HepG2 (cell line): Measurements from ENCODE around the gene KIF1B. TPM values are rescaled to one million over a fixed set of nuclear protein-coding genes. Genes with fewer than 3 reads are reported as not detected.
A peak's percentile ranks its signal among the peaks of the same experiment; 100 is the strongest.

Experiments
- LCORL ChIP-seq, 2 experiments: fragments of 450-650 bp in 1 of 2; sonication (generic) in 1 of 2; formaldehyde crosslinking in 1 of 2; IDR thresholded peaks; 2 replicates each; pipeline versions ENCODE4 v1.5.0 to v1.6.1; 2017 to 2020; ENCODE audit warnings: antibody characterized with exemption in 1 of 2, missing genetic modification reagents in 1 of 2
- RARG ChIP-seq: sonication (generic); formaldehyde crosslinking; IDR thresholded peaks from 2 replicates; pipeline ENCODE4 v1.4.0; 2020; ENCODE audit warnings: low read depth, mild to moderate bottlenecking, missing genetic modification reagents
- TARDBP ChIP-seq: sonication (generic); formaldehyde crosslinking; IDR thresholded peaks from 2 replicates; pipeline ENCODE4 v1.8.0; 2022; ENCODE audit warnings: mild to moderate bottlenecking, missing genetic modification reagents
- ZBTB38 ChIP-seq: sonication (generic); formaldehyde crosslinking; IDR thresholded peaks from 2 replicates; pipeline ENCODE4 v1.5.1; 2020; ENCODE audit warnings: mild to moderate bottlenecking, missing genetic modification reagents
- ZMYM4 ChIP-seq: sonication (generic); formaldehyde crosslinking; IDR thresholded peaks from 2 replicates; pipeline ENCODE4 v1.8.1; 2023; ENCODE audit warnings: mild to moderate bottlenecking, missing genetic modification reagents
- ZNF460 ChIP-seq: sonication (generic); formaldehyde crosslinking; IDR thresholded peaks from 2 replicates; pipeline ENCODE4 v1.5.1; 2020; ENCODE audit warnings: missing genetic modification reagents, mild to moderate bottlenecking, borderline replicate concordance
- ZNF598 ChIP-seq: sonication (generic); formaldehyde crosslinking; IDR thresholded peaks from 2 replicates; pipeline ENCODE4 v1.5.1; 2020; ENCODE audit warnings: mild to moderate bottlenecking, missing genetic modification reagents, borderline replicate concordance
- ZNF746 ChIP-seq: sonication (generic); formaldehyde crosslinking; IDR thresholded peaks from 2 replicates; pipeline ENCODE4 v1.8.0; 2022; ENCODE audit warnings: mild to moderate bottlenecking, missing genetic modification reagents
- polyA plus RNA-seq, 8 experiments: library from polyadenylated mRNA; depleted of rRNA in 3 of 8; stranded (reverse) in 7 of 8; unstranded in 1 of 8; fragments of >200 nt; fragmentation: Illumina TruSeq in 4 of 8; extraction: Trizol in 4 of 8; gene quantifications; 2 replicates each; pipeline versions ENCODE4 v1.2.1 to v1.2.3, GENCODE V29; 2011 to 2016; ENCODE audit warnings: low read depth in 4 of 8, missing spikeins in 1 of 8, mixed read lengths in 1 of 8; ENCODE audit not compliant: insufficient read depth in 1 of 8
- total RNA-seq, 5 experiments: library from RNA; depleted of rRNA; stranded (reverse); fragments of >200 nt; fragmentation: Illumina TruSeq; extraction: Trizol; gene quantifications; 2 replicates each; pipeline ENCODE4 v1.2.3, GENCODE V29; 2016; ENCODE audit warnings: low read depth in 1 of 5
- TF ChIP-seq, protein P1 (sequence below): sonication (generic); formaldehyde crosslinking; IDR thresholded peaks from 2 replicates; pipeline ENCODE4 v1.4.0; 2020; ENCODE audit warnings: mild to moderate bottlenecking, missing genetic modification reagents, borderline replicate concordance
- TF ChIP-seq, protein P2 (sequence below), 2 experiments: fragments of 450-650 bp in 1 of 2; sonication (generic) in 1 of 2; formaldehyde crosslinking in 1 of 2; IDR thresholded peaks; 2 replicates each; pipeline versions ENCODE4 v1.6.1 to v1.8.0; 2016 to 2022; ENCODE audit warnings: antibody characterized with exemption in 1 of 2, mild to moderate bottlenecking in 1 of 2, missing genetic modification reagents in 1 of 2
- TF ChIP-seq, protein P3 (sequence below): sonication (generic); formaldehyde crosslinking; IDR thresholded peaks from 2 replicates; pipeline ENCODE4 v1.5.0; 2020; ENCODE audit warnings: missing genetic modification reagents

The KIF1B gene
- total and polyA plus RNA-seq, 2 of the 13 experiments (the other 11 are each of a cell fraction or from before 2014, with no cell fraction given), result 26.7 to 32.5 TPM

DNA sequence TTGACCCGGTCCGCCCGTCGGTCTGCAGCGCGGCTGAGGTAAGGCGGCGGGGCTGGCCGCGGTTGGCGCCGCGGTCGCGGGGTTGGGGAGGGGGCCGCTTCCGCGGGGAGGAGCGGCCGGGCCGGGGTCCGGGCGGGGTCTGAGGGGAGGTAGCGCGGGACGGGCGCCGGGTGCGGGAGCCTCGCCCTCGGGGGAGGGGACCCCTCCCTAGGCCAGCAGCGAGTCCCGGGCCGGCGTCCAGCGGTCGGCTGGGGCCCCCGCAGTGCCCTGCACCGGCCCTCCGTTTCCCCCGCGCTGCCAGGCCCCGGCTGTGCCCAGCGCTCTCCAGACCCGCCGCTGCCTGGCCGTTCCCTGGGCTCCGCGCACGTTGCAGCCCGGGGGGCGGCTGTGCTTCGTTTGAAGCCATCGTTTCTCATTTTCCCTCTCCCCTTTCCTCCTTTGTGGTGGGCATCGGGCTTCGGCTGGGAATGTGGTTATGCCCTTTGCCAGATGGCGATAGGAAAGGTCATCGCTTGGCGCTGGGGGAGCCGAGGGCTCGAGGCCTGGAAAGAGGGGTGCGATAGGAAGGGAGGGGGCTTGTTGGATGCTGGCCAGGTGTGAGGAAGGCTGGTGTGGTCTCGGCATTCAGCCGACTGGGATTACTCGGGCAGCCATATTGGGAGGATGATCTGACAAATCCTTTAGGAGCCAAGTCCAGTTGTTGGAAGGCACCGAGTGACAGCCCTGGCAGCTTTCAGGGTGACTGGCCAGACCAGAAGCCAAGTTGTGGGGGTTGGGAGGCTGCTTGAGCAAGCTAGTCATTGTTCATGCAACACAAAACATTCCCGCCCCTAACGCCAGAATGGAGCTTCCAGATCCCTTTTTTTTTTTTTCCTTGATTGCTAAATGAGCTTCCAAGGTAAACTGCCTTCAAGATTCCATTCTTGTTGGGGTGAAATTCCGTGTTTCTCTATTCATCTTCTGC, 753 bp downstream of the KIF1B start (continued):
- TF ChIP-seq RARG (CRISPR knock-in tag) (no peak), ZNF598 (peak; percentile 74; the same call in 1 of the 2 replicates), ZBTB38 (CRISPR knock-in tag) (no peak), LCORL (IDR thresholded peaks at IDR 0.05) (no peak), LCORL (CRISPR knock-in tag; IDR thresholded peaks at IDR 0.05) (peak; percentile 56; the same call in 1 of the 2 replicates), ZMYM4 (0 out of 2 replicates have a peak, but pooled peaks have one; percentile 29), ZNF460 (CRISPR knock-in tag) (no peak), TARDBP (peak; percentile 20; the same call in 1 of the 2 replicates), ZNF746 (CRISPR knock-in tag) (peak; percentile 74)
- TF ChIP-seq, protein P1, sequence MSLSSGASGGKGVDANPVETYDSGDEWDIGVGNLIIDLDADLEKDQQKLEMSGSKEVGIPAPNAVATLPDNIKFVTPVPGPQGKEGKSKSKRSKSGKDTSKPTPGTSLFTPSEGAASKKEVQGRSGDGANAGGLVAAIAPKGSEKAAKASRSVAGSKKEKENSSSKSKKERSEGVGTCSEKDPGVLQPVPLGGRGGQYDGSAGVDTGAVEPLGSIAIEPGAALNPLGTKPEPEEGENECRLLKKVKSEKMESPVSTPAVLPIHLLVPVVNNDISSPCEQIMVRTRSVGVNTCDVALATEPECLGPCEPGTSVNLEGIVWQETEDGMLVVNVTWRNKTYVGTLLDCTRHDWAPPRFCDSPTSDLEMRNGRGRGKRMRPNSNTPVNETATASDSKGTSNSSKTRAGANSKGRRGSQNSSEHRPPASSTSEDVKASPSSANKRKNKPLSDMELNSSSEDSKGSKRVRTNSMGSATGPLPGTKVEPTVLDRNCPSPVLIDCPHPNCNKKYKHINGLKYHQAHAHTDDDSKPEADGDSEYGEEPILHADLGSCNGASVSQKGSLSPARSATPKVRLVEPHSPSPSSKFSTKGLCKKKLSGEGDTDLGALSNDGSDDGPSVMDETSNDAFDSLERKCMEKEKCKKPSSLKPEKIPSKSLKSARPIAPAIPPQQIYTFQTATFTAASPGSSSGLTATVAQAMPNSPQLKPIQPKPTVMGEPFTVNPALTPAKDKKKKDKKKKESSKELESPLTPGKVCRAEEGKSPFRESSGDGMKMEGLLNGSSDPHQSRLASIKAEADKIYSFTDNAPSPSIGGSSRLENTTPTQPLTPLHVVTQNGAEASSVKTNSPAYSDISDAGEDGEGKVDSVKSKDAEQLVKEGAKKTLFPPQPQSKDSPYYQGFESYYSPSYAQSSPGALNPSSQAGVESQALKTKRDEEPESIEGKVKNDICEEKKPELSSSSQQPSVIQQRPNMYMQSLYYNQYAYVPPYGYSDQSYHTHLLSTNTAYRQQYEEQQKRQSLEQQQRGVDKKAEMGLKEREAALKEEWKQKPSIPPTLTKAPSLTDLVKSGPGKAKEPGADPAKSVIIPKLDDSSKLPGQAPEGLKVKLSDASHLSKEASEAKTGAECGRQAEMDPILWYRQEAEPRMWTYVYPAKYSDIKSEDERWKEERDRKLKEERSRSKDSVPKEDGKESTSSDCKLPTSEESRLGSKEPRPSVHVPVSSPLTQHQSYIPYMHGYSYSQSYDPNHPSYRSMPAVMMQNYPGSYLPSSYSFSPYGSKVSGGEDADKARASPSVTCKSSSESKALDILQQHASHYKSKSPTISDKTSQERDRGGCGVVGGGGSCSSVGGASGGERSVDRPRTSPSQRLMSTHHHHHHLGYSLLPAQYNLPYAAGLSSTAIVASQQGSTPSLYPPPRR (CRISPR knock-in tag), result 0 out of 2 replicates have a peak, but pooled peaks have one; percentile 35
- TF ChIP-seq, protein P2, sequence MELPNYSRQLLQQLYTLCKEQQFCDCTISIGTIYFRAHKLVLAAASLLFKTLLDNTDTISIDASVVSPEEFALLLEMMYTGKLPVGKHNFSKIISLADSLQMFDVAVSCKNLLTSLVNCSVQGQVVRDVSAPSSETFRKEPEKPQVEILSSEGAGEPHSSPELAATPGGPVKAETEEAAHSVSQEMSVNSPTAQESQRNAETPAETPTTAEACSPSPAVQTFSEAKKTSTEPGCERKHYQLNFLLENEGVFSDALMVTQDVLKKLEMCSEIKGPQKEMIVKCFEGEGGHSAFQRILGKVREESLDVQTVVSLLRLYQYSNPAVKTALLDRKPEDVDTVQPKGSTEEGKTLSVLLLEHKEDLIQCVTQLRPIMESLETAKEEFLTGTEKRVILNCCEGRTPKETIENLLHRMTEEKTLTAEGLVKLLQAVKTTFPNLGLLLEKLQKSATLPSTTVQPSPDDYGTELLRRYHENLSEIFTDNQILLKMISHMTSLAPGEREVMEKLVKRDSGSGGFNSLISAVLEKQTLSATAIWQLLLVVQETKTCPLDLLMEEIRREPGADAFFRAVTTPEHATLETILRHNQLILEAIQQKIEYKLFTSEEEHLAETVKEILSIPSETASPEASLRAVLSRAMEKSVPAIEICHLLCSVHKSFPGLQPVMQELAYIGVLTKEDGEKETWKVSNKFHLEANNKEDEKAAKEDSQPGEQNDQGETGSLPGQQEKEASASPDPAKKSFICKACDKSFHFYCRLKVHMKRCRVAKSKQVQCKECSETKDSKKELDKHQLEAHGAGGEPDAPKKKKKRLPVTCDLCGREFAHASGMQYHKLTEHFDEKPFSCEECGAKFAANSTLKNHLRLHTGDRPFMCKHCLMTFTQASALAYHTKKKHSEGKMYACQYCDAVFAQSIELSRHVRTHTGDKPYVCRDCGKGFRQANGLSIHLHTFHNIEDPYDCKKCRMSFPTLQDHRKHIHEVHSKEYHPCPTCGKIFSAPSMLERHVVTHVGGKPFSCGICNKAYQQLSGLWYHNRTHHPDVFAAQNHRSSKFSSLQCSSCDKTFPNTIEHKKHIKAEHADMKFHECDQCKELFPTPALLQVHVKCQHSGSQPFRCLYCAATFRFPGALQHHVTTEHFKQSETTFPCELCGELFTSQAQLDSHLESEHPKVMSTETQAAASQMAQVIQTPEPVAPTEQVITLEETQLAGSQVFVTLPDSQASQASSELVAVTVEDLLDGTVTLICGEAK (IDR thresholded peaks at IDR 0.05), result no peak
- TF ChIP-seq, protein P2 (CRISPR knock-in tag; IDR thresholded peaks at IDR 0.05), result peak; percentile 47; the same call in 1 of the 2 replicates
- TF ChIP-seq, protein P3, sequence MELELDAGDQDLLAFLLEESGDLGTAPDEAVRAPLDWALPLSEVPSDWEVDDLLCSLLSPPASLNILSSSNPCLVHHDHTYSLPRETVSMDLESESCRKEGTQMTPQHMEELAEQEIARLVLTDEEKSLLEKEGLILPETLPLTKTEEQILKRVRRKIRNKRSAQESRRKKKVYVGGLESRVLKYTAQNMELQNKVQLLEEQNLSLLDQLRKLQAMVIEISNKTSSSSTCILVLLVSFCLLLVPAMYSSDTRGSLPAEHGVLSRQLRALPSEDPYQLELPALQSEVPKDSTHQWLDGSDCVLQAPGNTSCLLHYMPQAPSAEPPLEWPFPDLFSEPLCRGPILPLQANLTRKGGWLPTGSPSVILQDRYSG, result no peak
